Activated B cell treated with CpG ODN at 0.5 μM for 24 hours (primary cell): ENCODE data around the gene ASXL1. TPM values are rescaled to one million over a fixed set of nuclear protein-coding genes. Genes with fewer than 3 reads are reported as not detected.

Experiments used
- ATAC-seq: fragments of 200-7000 bp; cut with Tn5 transposase; one replicate; pipeline ENCODE4 v1.10.0; 2021; ENCODE audit warnings: low read depth, mild to moderate bottlenecking, moderate library complexity
- CTCF ChIA-PET: fragments of 350-600 bp; sonication (Branson Sonifier 250); formaldehyde crosslinking; loops from one replicate; lab custom pipeline; 2021; ENCODE audit warnings: antibody characterized with exemption; lab: Charles Lee
- POLR2A ChIA-PET: fragments of 350-600 bp; sonication (Branson Sonifier 250); formaldehyde crosslinking; loops from one replicate; lab custom pipeline; 2021; ENCODE audit warnings: antibody characterized with exemption; lab: Charles Lee
- DNase-seq: peaks from one replicate; pipeline ENCODE4 v3.0.0; 2022
- H3K27ac Mint-ChIP-seq: one replicate; pipeline ENCODE4 v1.8.0; 2020; ENCODE audit warnings: mixed read lengths
- H3K27me3 Mint-ChIP-seq: one replicate; pipeline ENCODE4 v1.8.0; 2021; ENCODE audit warnings: mixed read lengths
- H3K36me3 Mint-ChIP-seq: one replicate; pipeline ENCODE4 v1.8.0; 2021; ENCODE audit warnings: low read depth, mixed read lengths
- H3K4me1 Mint-ChIP-seq: one replicate; pipeline ENCODE4 v1.8.0; 2021; ENCODE audit warnings: mixed read lengths
- H3K4me3 Mint-ChIP-seq: one replicate; pipeline ENCODE4 v1.8.0; 2020; ENCODE audit warnings: mild to moderate bottlenecking, mixed read lengths
- H3K9me3 Mint-ChIP-seq: one replicate; pipeline ENCODE4 v1.8.0; 2020; ENCODE audit warnings: mixed read lengths
- CTCF ChIP-seq: fragments of 200-600 bp; IDR thresholded peaks from one replicate; pipeline ENCODE4 v1.8.0; 2022; ENCODE audit warnings: antibody characterized with exemption, mild to moderate bottlenecking
- intact Hi-C: fragments of 100-400 bp; cut with micrococcal nuclease; formaldehyde crosslinking; loops from one replicate; pipeline ENCODE4 v1.15.1; 2024
- total RNA-seq: library from RNA; stranded (reverse); gene quantifications from 2 replicates; pipeline ENCODE4 v1.2.3, GENCODE V29; 2022

ASXL1 gene
- total RNA-seq, 1 donor from 2014 or later: 169 TPM

- no peak overlapping the region for H3K27ac Mint-ChIP-seq
Measured at GRCh38 chr20:32468313-32468640, 110.1 kb downstream of the ASXL1 start.

GRCh38 chr20:32468860-32469259 lies 110.7 kb downstream of the ASXL1 start:
- CTCF ChIA-PET: no interaction called here
- no peak overlapping the region for H3K27ac Mint-ChIP-seq
- POLR2A ChIA-PET: no interaction called here

More at GRCh38 chr20:32468313-32468640, 110.1 kb downstream of the ASXL1 start:
- intact Hi-C loops: no loop called here
- no peaks in the 10 kb centered on the region for H3K36me3 Mint-ChIP-seq
- no peaks in the 10 kb centered on the region for H3K27me3 Mint-ChIP-seq
- no peak overlapping the region for H3K4me3 Mint-ChIP-seq
- DNase-seq (no peak), ATAC-seq (no peak)
- no peaks in the 10 kb centered on the region for H3K9me3 Mint-ChIP-seq
- H3K4me1 Mint-ChIP-seq: peaks cover 13% of the 10 kb centered on the region
- ChIA-PET POLR2A (no interaction called here), CTCF (no interaction called here)
- no peak for TF ChIP-seq CTCF

GRCh38 chr20:32470025-32470861 lies 112.1 kb downstream of the ASXL1 start:
- TF ChIP-seq CTCF: no peak
- no peak overlapping the region for H3K27ac Mint-ChIP-seq
- ATAC-seq (peak; percentile 28), DNase-seq (no peak)
- no peaks in the 10 kb centered on the region for H3K36me3 Mint-ChIP-seq
- H3K4me3 Mint-ChIP-seq: no peak overlapping the region
- POLR2A ChIA-PET: no interaction called here
- intact Hi-C loops: loop anchor here (2.0 kb wide), 2 partner anchors 15 to 183 kb away; no protein-coding TSS in a partner anchor
- H3K27me3 Mint-ChIP-seq: no peaks in the 10 kb centered on the region
- H3K9me3 Mint-ChIP-seq: no peaks in the 10 kb centered on the region
- peaks cover 19% of the 10 kb centered on the region for H3K4me1 Mint-ChIP-seq
- CTCF ChIA-PET: no interaction called here

More at GRCh38 chr20:32468860-32469259, 110.7 kb downstream of the ASXL1 start:
- H3K27me3 Mint-ChIP-seq: no peaks in the 10 kb centered on the region
- intact Hi-C loops: no loop called here
- no peaks in the 10 kb centered on the region for H3K9me3 Mint-ChIP-seq
- DNase-seq: no peak
- H3K4me3 Mint-ChIP-seq: no peak overlapping the region
- H3K36me3 Mint-ChIP-seq: no peaks in the 10 kb centered on the region
- TF ChIP-seq CTCF: no peak
- ATAC-seq: no peak
- peaks cover 13% of the 10 kb centered on the region for H3K4me1 Mint-ChIP-seq

- Mint-ChIP-seq H3K9me3 (no peaks in the 10 kb centered on the region), H3K27ac (no peak overlapping the region), H3K27me3 (no peaks in the 10 kb centered on the region)
Measured at GRCh38 chr20:32470940-32471339, 112.8 kb downstream of the ASXL1 start.

More at GRCh38 chr20:32470940-32471339, 112.8 kb downstream of the ASXL1 start:
- no peak overlapping the region for H3K4me3 Mint-ChIP-seq
- peaks cover 25% of the 10 kb centered on the region for H3K4me1 Mint-ChIP-seq
- no peaks in the 10 kb centered on the region for H3K36me3 Mint-ChIP-seq
- CTCF ChIA-PET: no interaction called here
- no peak for TF ChIP-seq CTCF
- POLR2A ChIA-PET: no interaction called here
- intact Hi-C loops: loop anchor here (2.0 kb wide), 2 partner anchors 14 to 182 kb away; no protein-coding TSS in a partner anchor
- ATAC-seq (no peak), DNase-seq (no peak)
